ENCODE data around the gene MPG.
"Not testable (repeated sequence)": the region's sequence is repeated elsewhere in the genome, so short reads cannot be mapped to it uniquely, and the experiment has no call there.

DNA sequence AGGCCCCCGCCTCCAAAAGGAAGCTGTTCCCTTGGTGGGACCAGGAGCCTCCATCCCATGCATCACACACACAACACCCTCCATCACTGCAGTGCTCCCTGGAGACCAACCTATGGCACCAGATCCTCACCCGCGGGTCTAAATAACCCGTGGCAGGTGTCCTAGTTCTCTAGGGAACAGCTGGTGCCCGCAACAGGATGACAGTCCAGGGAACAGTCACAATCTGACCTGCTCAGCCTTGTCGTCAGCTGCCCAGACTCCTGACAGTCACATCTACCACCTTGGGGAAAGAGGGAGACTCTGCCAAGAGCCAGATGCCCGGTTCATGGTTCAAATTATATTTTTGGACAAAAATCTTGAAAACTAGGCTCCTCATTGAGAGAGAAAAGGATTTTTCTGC, 47.4 kb upstream of the MPG start:
- TF ChIP-seq, protein P1, sequence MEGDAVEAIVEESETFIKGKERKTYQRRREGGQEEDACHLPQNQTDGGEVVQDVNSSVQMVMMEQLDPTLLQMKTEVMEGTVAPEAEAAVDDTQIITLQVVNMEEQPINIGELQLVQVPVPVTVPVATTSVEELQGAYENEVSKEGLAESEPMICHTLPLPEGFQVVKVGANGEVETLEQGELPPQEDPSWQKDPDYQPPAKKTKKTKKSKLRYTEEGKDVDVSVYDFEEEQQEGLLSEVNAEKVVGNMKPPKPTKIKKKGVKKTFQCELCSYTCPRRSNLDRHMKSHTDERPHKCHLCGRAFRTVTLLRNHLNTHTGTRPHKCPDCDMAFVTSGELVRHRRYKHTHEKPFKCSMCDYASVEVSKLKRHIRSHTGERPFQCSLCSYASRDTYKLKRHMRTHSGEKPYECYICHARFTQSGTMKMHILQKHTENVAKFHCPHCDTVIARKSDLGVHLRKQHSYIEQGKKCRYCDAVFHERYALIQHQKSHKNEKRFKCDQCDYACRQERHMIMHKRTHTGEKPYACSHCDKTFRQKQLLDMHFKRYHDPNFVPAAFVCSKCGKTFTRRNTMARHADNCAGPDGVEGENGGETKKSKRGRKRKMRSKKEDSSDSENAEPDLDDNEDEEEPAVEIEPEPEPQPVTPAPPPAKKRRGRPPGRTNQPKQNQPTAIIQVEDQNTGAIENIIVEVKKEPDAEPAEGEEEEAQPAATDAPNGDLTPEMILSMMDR (IDR thresholded peaks at IDR 0.05): not testable (repeated sequence)
- not testable (repeated sequence) for TF ChIP-seq ZFX (IDR thresholded peaks at IDR 0.05; ENCODE audit: borderline replicate concordance)
